H1 (cell line): ENCODE data around the gene TIAM2. TPM values are rescaled to one million over a fixed set of nuclear protein-coding genes. Genes with fewer than 3 reads are reported as not detected.

Experiments used
- CTCF ChIA-PET: fragments of 300-600 bp; sonication (Branson Sonifier 250); formaldehyde crosslinking; loops from one replicate; lab custom pipeline; 2021; ENCODE audit not compliant: partially characterized antibody; lab: Charles Lee
- POLR2A ChIA-PET: fragments of 300-600 bp; sonication (Branson Sonifier 250); formaldehyde crosslinking; loops from one replicate; lab custom pipeline; 2021; ENCODE audit warnings: inconsistent platforms; ENCODE audit not compliant: partially characterized antibody; lab: Charles Lee
- DNase-seq, 2 experiments: peaks; one replicate each; pipeline versions ENCODE4 v3.0.0 to v3.0.0-alpha.2; 2010 to 2022; ENCODE audit warnings: low spot score in 2 of 2, low read depth in 1 of 2, mixed read lengths in 1 of 2
- FAIRE-seq: peaks from 2 replicates; lab custom pipeline; 2011; peaks lifted over from hg19 to GRCh38; lab: Jason Lieb, UNC
- H2AFZ ChIP-seq: 2 replicates; pipeline ENCODE4 v1.8.1; 2012; ENCODE audit warnings: low read length, inconsistent platforms
- H2AK5ac ChIP-seq: 2 replicates; pipeline ENCODE4 v1.6.1; 2013; ENCODE audit warnings: low read depth, low read length
- H2BK120ac ChIP-seq: replicated peaks from 2 replicates; pipeline ENCODE3; 2013; ENCODE audit warnings: low read depth, low read length, inconsistent platforms
- H2BK12ac ChIP-seq: 2 replicates; pipeline ENCODE4 v1.6.1; 2013; ENCODE audit warnings: low read depth, low read length
- H2BK15ac ChIP-seq: 2 replicates; pipeline ENCODE4 v1.6.1; 2013; ENCODE audit warnings: low read length
- H2BK20ac ChIP-seq: 2 replicates; pipeline ENCODE4 v1.6.1; 2013; ENCODE audit warnings: low read length
- H2BK5ac ChIP-seq: 2 replicates; pipeline ENCODE4 v1.6.1; 2013; ENCODE audit warnings: low read depth, low read length
- H3K14ac ChIP-seq: 2 replicates; pipeline ENCODE4 v1.6.1; 2013; ENCODE audit warnings: inconsistent platforms; ENCODE audit not compliant: insufficient read length
- H3K18ac ChIP-seq: 2 replicates; pipeline ENCODE4 v1.6.1; 2013; ENCODE audit warnings: low read length; ENCODE audit errors: extremely low read depth
- H3K23ac ChIP-seq: 2 replicates; pipeline ENCODE4 v1.6.1; 2013; ENCODE audit warnings: inconsistent platforms; ENCODE audit not compliant: insufficient read length
- H3K23me2 ChIP-seq: 2 replicates; pipeline ENCODE4 v1.6.1; 2013; ENCODE audit warnings: low read depth, low read length
- H3K27ac ChIP-seq: 2 replicates; pipeline ENCODE4 v1.6.1; 2011; ENCODE audit warnings: low read depth, low read length, inconsistent platforms
- H3K27me3 ChIP-seq, 4 experiments: replicated peaks in 1 of 4; 1 replicate in 1 of 4; 2 replicates in 3 of 4; pipeline versions ENCODE4 v1.6.1 to v1.8.1; 2011 to 2013; ENCODE audit warnings: low read length in 3 of 4, mild to moderate bottlenecking in 3 of 4, inconsistent platforms in 2 of 4, mixed read lengths in 2 of 4, moderate library complexity in 1 of 4; ENCODE audit not compliant: control insufficient read depth in 3 of 4, insufficient read depth in 3 of 4; ENCODE audit errors: extremely low read depth in 1 of 4
- H3K36me3 ChIP-seq, 4 experiments: 2 replicates each; pipeline versions ENCODE4 v1.6.1 to v1.8.1; 2011 to 2013; ENCODE audit warnings: mild to moderate bottlenecking in 4 of 4, low read length in 3 of 4, moderate library complexity in 2 of 4, control low read depth in 1 of 4, inconsistent platforms in 1 of 4; ENCODE audit not compliant: insufficient read depth in 4 of 4, control insufficient read depth in 2 of 4
- H3K4ac ChIP-seq: replicated peaks from 2 replicates; pipeline ENCODE3; 2013; ENCODE audit warnings: low read length, low read depth, mixed read lengths, inconsistent platforms; ENCODE audit not compliant: insufficient read length
- H3K4me1 ChIP-seq, 4 experiments: replicated peaks in 1 of 4; 1 replicate in 1 of 4; 2 replicates in 3 of 4; pipeline versions ENCODE4 v1.6.1 to v1.8.1; 2011 to 2013; ENCODE audit warnings: low read length in 3 of 4, inconsistent platforms in 2 of 4, mixed read lengths in 1 of 4; ENCODE audit not compliant: insufficient read depth in 4 of 4, control insufficient read depth in 3 of 4
- H3K4me2 ChIP-seq, 2 experiments: 2 replicates each; pipeline versions ENCODE4 v1.6.1 to v1.8.1; 2011 to 2013; ENCODE audit warnings: low read depth in 2 of 2, low read length in 2 of 2, control low read depth in 1 of 2, inconsistent platforms in 1 of 2, mild to moderate bottlenecking in 1 of 2; ENCODE audit not compliant: insufficient read depth in 1 of 2
- H3K4me3 ChIP-seq, 4 experiments: fragments of 200-600, 300-600 bp in 1 of 4; sonication (generic), shearing (Covaris generic), sonication (Bioruptor Twin) in 1 of 4; 2 replicates each; pipeline versions ENCODE4 v1.5.1 to v1.8.1; 2011 to 2016; ENCODE audit warnings: low read length in 4 of 4, low read depth in 3 of 4, control low read depth in 2 of 4, inconsistent platforms in 2 of 4, mild to moderate bottlenecking in 2 of 4, mixed read lengths in 1 of 4, moderate library complexity in 1 of 4; ENCODE audit not compliant: insufficient read depth in 2 of 4; ENCODE audit errors: extremely low read depth in 1 of 4
- H3K56ac ChIP-seq: replicated peaks from 2 replicates; pipeline ENCODE3; 2013; ENCODE audit warnings: low read depth, mild to moderate bottlenecking, mixed read lengths, low read length, inconsistent platforms; ENCODE audit not compliant: insufficient read length
- H3K79me1 ChIP-seq: 2 replicates; pipeline ENCODE4 v1.6.1; 2013; ENCODE audit warnings: low read depth, low read length, control low read depth
- H3K79me2 ChIP-seq, 2 experiments: 2 replicates each; pipeline versions ENCODE4 v1.6.1 to v1.8.1; 2012 to 2013; ENCODE audit warnings: low read length in 2 of 2, mild to moderate bottlenecking in 2 of 2, inconsistent platforms in 1 of 2; ENCODE audit not compliant: insufficient read depth in 2 of 2, control insufficient read depth in 1 of 2
- H3K9ac ChIP-seq, 4 experiments: replicated peaks in 1 of 4; 1 replicate in 1 of 4; 2 replicates in 3 of 4; pipeline versions ENCODE4 v1.6.1 to v1.8.1; 2011 to 2013; ENCODE audit warnings: low read depth in 3 of 4, low read length in 3 of 4, control low read depth in 2 of 4, mild to moderate bottlenecking in 2 of 4, moderate library complexity in 2 of 4, inconsistent platforms in 1 of 4; ENCODE audit errors: extremely low read depth in 1 of 4
- H3K9me3 ChIP-seq, 2 experiments: 2 replicates each; pipeline versions ENCODE4 v1.6.1 to v1.8.1; 2012 to 2013; ENCODE audit warnings: mild to moderate bottlenecking in 2 of 2, moderate library complexity in 2 of 2, control low read depth in 1 of 2, inconsistent platforms in 1 of 2, low read depth in 1 of 2, low read length in 1 of 2, mixed read lengths in 1 of 2; ENCODE audit not compliant: insufficient read depth in 2 of 2
- H4K20me1 ChIP-seq, 2 experiments: replicated peaks in 1 of 2; 2 replicates each; pipeline versions ENCODE3 to v1.8.1; 2011 to 2013; ENCODE audit warnings: inconsistent platforms in 2 of 2, low read length in 2 of 2, mild to moderate bottlenecking in 1 of 2; ENCODE audit not compliant: insufficient read depth in 2 of 2, control insufficient read depth in 1 of 2
- H4K5ac ChIP-seq: 2 replicates; pipeline ENCODE4 v1.6.1; 2013; ENCODE audit warnings: low read length, low read depth, mixed read lengths, inconsistent platforms; ENCODE audit not compliant: insufficient read length
- H4K8ac ChIP-seq: 2 replicates; pipeline ENCODE4 v1.8.0; 2013; ENCODE audit warnings: mild to moderate bottlenecking, moderate library complexity, low read length, inconsistent platforms; ENCODE audit not compliant: insufficient read depth; ENCODE audit errors: extremely low read depth
- H4K91ac ChIP-seq: replicated peaks from 2 replicates; pipeline ENCODE3; 2013; ENCODE audit warnings: low read length, mixed read lengths, inconsistent platforms; ENCODE audit not compliant: insufficient read length
- EP300 ChIP-seq, 2 experiments: IDR thresholded peaks; 1 replicate in 1 of 2; 2 replicates in 1 of 2; pipeline ENCODE4 v1.6.1; 2011 to 2012; ENCODE audit warnings: low read depth in 2 of 2, low read length in 2 of 2, mild to moderate bottlenecking in 2 of 2, borderline replicate concordance in 1 of 2, inconsistent platforms in 1 of 2, moderate library complexity in 1 of 2
- HDAC2 ChIP-seq, 2 experiments: fragments of 300-600 bp in 1 of 2; sonication (generic) in 1 of 2; IDR thresholded peaks; 2 replicates each; pipeline ENCODE4 v1.6.1; 2011 to 2012; ENCODE audit warnings: low read depth in 2 of 2, low read length in 2 of 2, mild to moderate bottlenecking in 2 of 2, moderate library complexity in 2 of 2, borderline replicate concordance in 1 of 2, inconsistent platforms in 1 of 2
- RFX5 ChIP-seq: IDR thresholded peaks from 2 replicates; pipeline ENCODE4 v1.6.1; 2011; ENCODE audit warnings: low read depth, low read length, improper control_type of control experiment, borderline replicate concordance
- SRF ChIP-seq: IDR thresholded peaks from 2 replicates; pipeline ENCODE4 v1.6.1; 2011; ENCODE audit warnings: mild to moderate bottlenecking, low read depth, low read length, moderate library complexity
- WGBS, 2 experiments: shearing (Covaris generic) in 1 of 2; methylation state at CpG; one replicate each; pipeline versions ENCODE4 v1.1.6 to v1.1.7; 2013 to 2015; ENCODE audit warnings: low lambda C conversion rate in 2 of 2, mixed read lengths in 2 of 2, inconsistent platforms in 1 of 2, low coverage in 1 of 2, missing lambda C conversion rate in 1 of 2; ENCODE audit not compliant: insufficient replicate concordance in 2 of 2, insufficient coverage in 1 of 2, insufficient read length in 1 of 2; ENCODE audit errors: extremely low coverage in 1 of 2, missing lambda C conversion rate in 1 of 2; 5-methylcytosine and 5-hydroxymethylcytosine counted together
- polyA plus RNA-seq, 7 experiments: library from polyadenylated mRNA; depleted of rRNA in 3 of 7; stranded (reverse) in 5 of 7; unstranded in 2 of 7; fragments of >200 nt in 5 of 7; fragments of 200-250 nt in 2 of 7; gene quantifications; 1 replicate in 5 of 7; 2 replicates in 1 of 7; 4 replicates in 1 of 7; pipeline versions ENCODE4 v1.2.1 to v1.2.3, GENCODE V29; 2011 to 2013; ENCODE audit warnings: missing spikeins in 2 of 7, mixed read lengths in 2 of 7
- total RNA-seq: library from RNA; stranded (reverse); fragmentation: NEBNext Ultra II Directional; extraction: Animal tissue kit (Norgen Biotek cat#: 25700); gene quantifications from 2 replicates; pipeline ENCODE4 v1.2.1, GENCODE V29; 2021
- TF ChIP-seq, protein P1 (sequence below), 3 experiments: IDR thresholded peaks; 1 replicate in 2 of 3; 2 replicates in 1 of 3; pipeline versions ENCODE4 v1.5.1 to v1.6.1; 2011; ENCODE audit warnings: low read length in 3 of 3, mild to moderate bottlenecking in 3 of 3, inconsistent platforms in 2 of 3, low read depth in 1 of 3, moderate library complexity in 1 of 3; ENCODE audit not compliant: insufficient read depth in 1 of 3; ENCODE audit errors: control extremely low read depth in 1 of 3

Gene TIAM2
- total and polyA plus RNA-seq, 2 of the 8 experiments (the other 6 are each of a cell fraction or from before 2014, with no cell fraction given), result 7.4 to 23.9 TPM

DNA sequence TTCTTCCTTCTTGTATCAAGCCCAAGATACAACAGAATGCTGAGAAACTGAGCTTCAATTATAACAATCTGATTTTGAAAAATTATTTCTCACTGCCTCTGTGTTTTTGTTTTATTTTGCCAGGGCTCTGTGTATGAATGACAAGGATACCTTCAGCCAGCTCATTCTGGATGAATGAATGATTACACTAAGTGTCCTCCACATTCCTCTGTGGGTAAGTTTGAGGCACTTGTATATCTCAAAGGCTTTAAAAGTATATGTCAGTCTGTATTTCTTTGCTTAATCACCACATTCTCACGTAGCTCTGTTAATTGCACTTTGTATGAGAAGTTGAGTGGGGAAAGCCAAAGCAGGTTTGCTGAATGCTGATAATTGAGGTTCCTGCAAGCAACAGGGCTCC is 95.1 kb downstream of the TIAM2 start:
- H2BK12ac ChIP-seq, result no peak overlapping the region
- no peak overlapping the region for H2BK20ac ChIP-seq
- no peak overlapping the region for H2AFZ ChIP-seq
- no peak overlapping the region for H3K4me3 ChIP-seq
- H2BK5ac ChIP-seq, result no peak overlapping the region
- H3K27me3 ChIP-seq, result no peaks in the 10 kb centered on the region
- 81% methylated on average over 1 of the region's 1 CpG; no CpG with 5 or more reads in 1 of the 2 experiments for WGBS, 2 experiments
- no peak overlapping the region for H2AK5ac ChIP-seq
- no peak overlapping the region for H3K27ac ChIP-seq
- H3K79me1 ChIP-seq, result no peaks in the 10 kb centered on the region
- H4K5ac ChIP-seq, result no peak overlapping the region
- H4K91ac ChIP-seq, result no peak overlapping the region
- no peak overlapping the region for H3K4ac ChIP-seq
- no peak overlapping the region for H3K56ac ChIP-seq
- no peak overlapping the region for H3K4me2 ChIP-seq
- no peak overlapping the region for H4K8ac ChIP-seq
- H3K9me3 ChIP-seq, result no peaks in the 10 kb centered on the region
- POLR2A ChIA-PET, result no interaction called here
- no peak overlapping the region for H3K9ac ChIP-seq
- no peak overlapping the region for H2BK120ac ChIP-seq
- no peak for DNase-seq
- H2BK15ac ChIP-seq, result no peak overlapping the region
- no peaks in the 10 kb centered on the region for H3K79me2 ChIP-seq
- H4K20me1 ChIP-seq, result no peaks in the 10 kb centered on the region
- CTCF ChIA-PET, result interaction anchor here (0.9 to 1.5 kb wide), 9 partner anchors 11 to 218 kb away, joined by 3 to 4 read pairs (median 4); no protein-coding TSS in a partner anchor
- H3K23ac ChIP-seq, result no peak overlapping the region
- H3K4me1 ChIP-seq, result peaks cover 0 to 2% (median 0%) of the 10 kb centered on the region in 4 experiments; a peak in 3 of 7 replicates
- H3K36me3 ChIP-seq, result peaks cover 0 to 4% (median 0%) of the 10 kb centered on the region in 4 experiments; a peak in 2 of 8 replicates
- no peak for FAIRE-seq
- H3K23me2 ChIP-seq, result no peaks in the 10 kb centered on the region
- no peak overlapping the region for H3K14ac ChIP-seq
- no peak overlapping the region for H3K18ac ChIP-seq
- TF ChIP-seq SRF, result no peak
- TF ChIP-seq, protein P1, sequence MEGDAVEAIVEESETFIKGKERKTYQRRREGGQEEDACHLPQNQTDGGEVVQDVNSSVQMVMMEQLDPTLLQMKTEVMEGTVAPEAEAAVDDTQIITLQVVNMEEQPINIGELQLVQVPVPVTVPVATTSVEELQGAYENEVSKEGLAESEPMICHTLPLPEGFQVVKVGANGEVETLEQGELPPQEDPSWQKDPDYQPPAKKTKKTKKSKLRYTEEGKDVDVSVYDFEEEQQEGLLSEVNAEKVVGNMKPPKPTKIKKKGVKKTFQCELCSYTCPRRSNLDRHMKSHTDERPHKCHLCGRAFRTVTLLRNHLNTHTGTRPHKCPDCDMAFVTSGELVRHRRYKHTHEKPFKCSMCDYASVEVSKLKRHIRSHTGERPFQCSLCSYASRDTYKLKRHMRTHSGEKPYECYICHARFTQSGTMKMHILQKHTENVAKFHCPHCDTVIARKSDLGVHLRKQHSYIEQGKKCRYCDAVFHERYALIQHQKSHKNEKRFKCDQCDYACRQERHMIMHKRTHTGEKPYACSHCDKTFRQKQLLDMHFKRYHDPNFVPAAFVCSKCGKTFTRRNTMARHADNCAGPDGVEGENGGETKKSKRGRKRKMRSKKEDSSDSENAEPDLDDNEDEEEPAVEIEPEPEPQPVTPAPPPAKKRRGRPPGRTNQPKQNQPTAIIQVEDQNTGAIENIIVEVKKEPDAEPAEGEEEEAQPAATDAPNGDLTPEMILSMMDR (IDR thresholded peaks at IDR 0.05; ENCODE audit: control extremely low read depth in 1 of 3, insufficient read depth in 1 of 3, low read depth in 1 of 3, low read length in 3 of 3), result no peak
- no peak for TF ChIP-seq RFX5
- TF ChIP-seq EP300 (IDR thresholded peaks at IDR 0.05; ENCODE audit: borderline replicate concordance in 1 of 2, low read depth in 2 of 2, low read length in 2 of 2), result no peak
- TF ChIP-seq HDAC2 (IDR thresholded peaks at IDR 0.05; ENCODE audit: borderline replicate concordance in 1 of 2, low read depth in 2 of 2, low read length in 2 of 2), result no peak
